ENCODE data around the gene KIAA1191.
A peak's percentile ranks its signal among the peaks of the same experiment; 100 is the strongest.
"Not testable (repeated sequence)": the region's sequence is repeated elsewhere in the genome, so short reads cannot be mapped to it uniquely, and the experiment has no call there.

KIAA1191 gene

GRCh38 chr5:176337913-176338312, 23.7 kb downstream of the KIAA1191 start:
- H3K27me3 Mint-ChIP-seq: no peaks in the 10 kb centered on the region
- no peaks in the 10 kb centered on the region for H3K4me1 Mint-ChIP-seq
- peaks cover 42% of the 10 kb centered on the region for H3K36me3 Mint-ChIP-seq
- H3K9me3 Mint-ChIP-seq: peaks cover 10% of the 10 kb centered on the region
- no peak overlapping the region for H3K27ac Mint-ChIP-seq
- DNase-seq: no peak
- CTCF ChIA-PET: no interaction called here
- H3K4me3 Mint-ChIP-seq: no peak overlapping the region

GRCh38 chr5:176334031-176334770, 27.4 kb downstream of the KIAA1191 start:
- Mint-ChIP-seq H3K27ac (peak overlapping the region; percentile 55), H3K4me3 (no peak overlapping the region), H3K27me3 (no peaks in the 10 kb centered on the region), H3K9me3 (peaks cover 10% of the 10 kb centered on the region), H3K4me1 (no peaks in the 10 kb centered on the region), H3K36me3 (peaks cover 41% of the 10 kb centered on the region)
- no peak for DNase-seq
- CTCF ChIA-PET: no interaction called here

- no peak for DNase-seq
- H3K36me3 Mint-ChIP-seq: peaks cover 23% of the 10 kb centered on the region
- H3K9me3 Mint-ChIP-seq: no peaks in the 10 kb centered on the region
- no peak overlapping the region for H3K27ac Mint-ChIP-seq
- H3K4me3 Mint-ChIP-seq: no peak overlapping the region
- no peaks in the 10 kb centered on the region for H3K27me3 Mint-ChIP-seq
- CTCF ChIA-PET: interaction anchor here (0.7 to 1.1 kb wide), 2 partner anchors 41 to 523 kb away, joined by 3 read pairs; partner anchors contain the start of gene KIAA1191
- no peaks in the 10 kb centered on the region for H3K4me1 Mint-ChIP-seq
Measured at GRCh38 chr5:176320577-176320976, 41.0 kb downstream of the KIAA1191 start.

- no peak for DNase-seq
- peaks cover 28% of the 10 kb centered on the region for H3K36me3 Mint-ChIP-seq
- H3K27me3 Mint-ChIP-seq: no peaks in the 10 kb centered on the region
- no peaks in the 10 kb centered on the region for H3K9me3 Mint-ChIP-seq
- no peak overlapping the region for H3K4me3 Mint-ChIP-seq
- no peaks in the 10 kb centered on the region for H3K4me1 Mint-ChIP-seq
- CTCF ChIA-PET: interaction anchor here (0.7 to 1.1 kb wide), 2 partner anchors 41 to 524 kb away, joined by 3 read pairs; partner anchors contain the start of gene KIAA1191
- no peak overlapping the region for H3K27ac Mint-ChIP-seq
Measured at GRCh38 chr5:176319827-176320554, 41.6 kb downstream of the KIAA1191 start.

- DNase-seq: no peak
- Mint-ChIP-seq H3K27ac (no peak overlapping the region), H3K27me3 (no peaks in the 10 kb centered on the region), H3K4me3 (no peak overlapping the region), H3K36me3 (peaks cover 30% of the 10 kb centered on the region), H3K9me3 (no peaks in the 10 kb centered on the region), H3K4me1 (no peaks in the 10 kb centered on the region)
- CTCF ChIA-PET: no interaction called here
Measured at GRCh38 chr5:176317534-176318374, 43.8 kb downstream of the KIAA1191 start.

GRCh38 chr5:176305356-176305755, 56.2 kb downstream of the KIAA1191 start:
- H3K27me3 Mint-ChIP-seq, H3K4me1 Mint-ChIP-seq, H3K4me3 Mint-ChIP-seq, CTCF ChIA-PET, H3K27ac Mint-ChIP-seq, H3K9me3 Mint-ChIP-seq, DNase-seq: not testable (repeated sequence)
- H3K36me3 Mint-ChIP-seq: peaks cover 39% of the 10 kb centered on the region
